Fibroblast of mammary gland (primary cell): ENCODE results near the gene FICD.
A peak's percentile ranks its signal among the peaks of the same experiment; 100 is the strongest.

Experiments
- DNase-seq: peaks from one replicate; pipeline ENCODE4 v3.0.0-alpha.2; 2010; ENCODE audit warnings: low read depth
- H3K4me3 ChIP-seq: 2 replicates; pipeline ENCODE4 v1.5.1; 2011; ENCODE audit warnings: low read depth, mild to moderate bottlenecking, low read length, moderate library complexity; ENCODE audit not compliant: control insufficient read depth
- TF ChIP-seq, protein P1 (sequence below): conservative IDR thresholded peaks from 2 replicates; pipeline ENCODE4 v1.5.1; 2011; ENCODE audit warnings: low read depth, low read length, inconsistent platforms; ENCODE audit not compliant: control insufficient read depth, insufficient read depth

Gene FICD

DNA sequence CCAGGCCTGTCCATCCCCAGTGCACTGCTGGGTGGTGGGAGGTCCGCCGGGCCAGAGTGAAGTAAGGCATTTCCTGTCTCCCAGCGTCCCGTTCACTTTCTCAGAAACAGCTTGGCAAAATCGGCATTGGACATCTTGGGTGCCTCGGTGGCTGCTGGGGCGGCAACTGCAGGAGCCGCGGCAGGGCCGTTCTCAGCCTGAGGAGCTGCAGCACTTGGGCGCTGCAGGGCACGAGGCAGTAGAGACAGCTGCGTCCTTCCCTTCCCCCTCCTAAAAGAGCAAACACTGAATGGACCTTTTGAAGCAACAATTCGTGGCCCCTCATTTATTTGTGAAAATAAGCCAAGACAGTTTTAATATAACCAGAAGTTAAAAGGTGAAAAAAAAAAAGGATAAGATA lies 8.3 kb downstream of the FICD start:
- TF ChIP-seq, protein P1, sequence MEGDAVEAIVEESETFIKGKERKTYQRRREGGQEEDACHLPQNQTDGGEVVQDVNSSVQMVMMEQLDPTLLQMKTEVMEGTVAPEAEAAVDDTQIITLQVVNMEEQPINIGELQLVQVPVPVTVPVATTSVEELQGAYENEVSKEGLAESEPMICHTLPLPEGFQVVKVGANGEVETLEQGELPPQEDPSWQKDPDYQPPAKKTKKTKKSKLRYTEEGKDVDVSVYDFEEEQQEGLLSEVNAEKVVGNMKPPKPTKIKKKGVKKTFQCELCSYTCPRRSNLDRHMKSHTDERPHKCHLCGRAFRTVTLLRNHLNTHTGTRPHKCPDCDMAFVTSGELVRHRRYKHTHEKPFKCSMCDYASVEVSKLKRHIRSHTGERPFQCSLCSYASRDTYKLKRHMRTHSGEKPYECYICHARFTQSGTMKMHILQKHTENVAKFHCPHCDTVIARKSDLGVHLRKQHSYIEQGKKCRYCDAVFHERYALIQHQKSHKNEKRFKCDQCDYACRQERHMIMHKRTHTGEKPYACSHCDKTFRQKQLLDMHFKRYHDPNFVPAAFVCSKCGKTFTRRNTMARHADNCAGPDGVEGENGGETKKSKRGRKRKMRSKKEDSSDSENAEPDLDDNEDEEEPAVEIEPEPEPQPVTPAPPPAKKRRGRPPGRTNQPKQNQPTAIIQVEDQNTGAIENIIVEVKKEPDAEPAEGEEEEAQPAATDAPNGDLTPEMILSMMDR: no peak
- DNase-seq: no peak
- no peak overlapping the region for H3K4me3 ChIP-seq

DNA sequence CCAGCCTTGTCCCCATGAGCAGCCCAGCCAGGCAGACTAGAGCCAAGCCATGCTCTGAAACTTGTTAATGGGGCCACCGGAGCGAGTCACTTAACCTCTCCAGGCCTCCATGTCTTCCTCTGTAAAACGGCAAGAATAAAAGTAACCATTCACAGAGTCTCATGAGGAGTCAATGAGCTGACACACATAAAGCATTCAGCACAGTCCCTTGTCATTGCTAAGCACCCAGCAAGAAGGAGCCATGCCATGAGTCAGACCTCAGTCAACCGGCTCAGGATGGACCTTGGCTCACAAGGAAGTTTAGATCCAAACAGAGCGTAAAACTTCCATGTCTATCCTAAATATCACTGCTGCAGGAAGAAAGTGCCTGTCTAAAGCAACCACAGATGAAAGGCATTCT lies 10.6 kb downstream of the FICD start:
- TF ChIP-seq, protein P1: no peak
- DNase-seq: peak; percentile 75
- H3K4me3 ChIP-seq: no peak overlapping the region

DNA sequence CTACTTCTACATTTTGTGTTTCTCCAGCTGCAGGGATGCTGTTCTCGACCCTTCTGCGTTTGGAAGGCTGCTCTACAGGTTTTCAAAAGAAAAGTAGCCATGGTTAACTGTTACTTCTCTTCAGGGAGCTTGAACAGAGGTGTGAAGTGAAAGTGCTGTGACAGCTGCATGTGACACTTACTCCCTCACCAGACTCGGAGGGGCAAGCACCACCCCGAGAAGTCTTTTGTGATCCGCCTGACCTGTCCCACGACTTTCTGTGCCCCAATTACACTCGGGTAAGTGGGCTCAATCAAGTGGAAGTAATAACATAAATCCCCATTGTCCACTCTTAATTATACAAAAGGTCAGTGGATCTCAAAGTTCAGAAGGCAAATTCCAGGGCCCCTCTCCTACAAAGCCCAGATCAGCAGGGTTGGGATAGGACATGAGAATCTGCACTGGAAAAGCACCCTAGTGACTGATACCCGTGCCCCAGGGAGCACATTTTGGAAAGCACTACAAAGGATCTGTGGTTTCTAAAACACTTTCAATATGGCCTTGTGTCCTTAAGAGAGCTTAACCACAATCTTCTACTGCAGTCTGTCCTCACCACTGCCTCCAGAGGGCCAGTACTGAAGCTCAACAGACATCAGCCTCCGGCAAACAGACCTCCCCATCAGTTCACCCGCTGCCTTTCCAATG lies 11.5 kb downstream of the FICD start:
- DNase-seq: peak; percentile 44
- H3K4me3 ChIP-seq: no peak overlapping the region
- TF ChIP-seq, protein P1: peak; percentile 8

DNA sequence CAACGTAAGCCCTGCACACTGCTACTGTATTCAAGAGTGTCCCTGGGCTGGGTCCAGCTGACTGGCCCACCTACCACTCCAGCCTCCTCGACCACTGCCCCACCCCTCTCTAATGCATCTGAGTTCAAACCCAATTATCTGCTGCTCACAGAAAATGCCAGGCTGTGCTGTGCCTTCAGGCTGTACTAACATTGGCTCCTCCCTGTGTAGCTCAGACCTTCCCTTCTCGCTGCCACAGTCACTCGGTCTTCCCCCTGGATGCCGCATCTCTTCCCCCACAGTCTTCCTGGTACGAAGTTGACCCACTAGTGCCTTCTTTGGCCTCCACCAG lies 12.1 kb downstream of the FICD start:
- TF ChIP-seq, protein P1: no peak
- no peak overlapping the region for H3K4me3 ChIP-seq

DNA sequence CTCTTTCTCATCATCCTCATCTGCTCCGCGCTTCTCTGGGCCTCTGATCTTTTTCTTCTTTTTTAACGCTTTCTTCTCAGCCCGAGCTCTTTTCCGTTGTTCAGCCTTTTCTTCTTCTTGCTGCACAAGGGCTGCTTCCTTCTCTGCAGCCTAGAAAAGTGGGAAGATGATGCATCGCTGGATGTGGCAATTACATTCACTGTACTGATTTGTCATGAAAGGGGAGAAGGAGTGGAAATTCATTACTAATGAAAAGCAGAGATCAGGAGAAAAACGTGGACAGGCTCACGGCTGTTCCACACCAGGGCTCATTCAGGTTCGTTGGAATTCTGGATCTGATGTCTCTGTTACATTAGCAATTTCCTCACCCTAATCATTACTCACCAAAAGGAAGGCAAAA lies 15.1 kb downstream of the FICD start:
- TF ChIP-seq, protein P1: no peak
- peak; percentile 26 for DNase-seq
- no peak overlapping the region for H3K4me3 ChIP-seq

More for the DNA sequence above, 12.1 kb downstream of the FICD start:
- DNase-seq: no peak

DNA sequence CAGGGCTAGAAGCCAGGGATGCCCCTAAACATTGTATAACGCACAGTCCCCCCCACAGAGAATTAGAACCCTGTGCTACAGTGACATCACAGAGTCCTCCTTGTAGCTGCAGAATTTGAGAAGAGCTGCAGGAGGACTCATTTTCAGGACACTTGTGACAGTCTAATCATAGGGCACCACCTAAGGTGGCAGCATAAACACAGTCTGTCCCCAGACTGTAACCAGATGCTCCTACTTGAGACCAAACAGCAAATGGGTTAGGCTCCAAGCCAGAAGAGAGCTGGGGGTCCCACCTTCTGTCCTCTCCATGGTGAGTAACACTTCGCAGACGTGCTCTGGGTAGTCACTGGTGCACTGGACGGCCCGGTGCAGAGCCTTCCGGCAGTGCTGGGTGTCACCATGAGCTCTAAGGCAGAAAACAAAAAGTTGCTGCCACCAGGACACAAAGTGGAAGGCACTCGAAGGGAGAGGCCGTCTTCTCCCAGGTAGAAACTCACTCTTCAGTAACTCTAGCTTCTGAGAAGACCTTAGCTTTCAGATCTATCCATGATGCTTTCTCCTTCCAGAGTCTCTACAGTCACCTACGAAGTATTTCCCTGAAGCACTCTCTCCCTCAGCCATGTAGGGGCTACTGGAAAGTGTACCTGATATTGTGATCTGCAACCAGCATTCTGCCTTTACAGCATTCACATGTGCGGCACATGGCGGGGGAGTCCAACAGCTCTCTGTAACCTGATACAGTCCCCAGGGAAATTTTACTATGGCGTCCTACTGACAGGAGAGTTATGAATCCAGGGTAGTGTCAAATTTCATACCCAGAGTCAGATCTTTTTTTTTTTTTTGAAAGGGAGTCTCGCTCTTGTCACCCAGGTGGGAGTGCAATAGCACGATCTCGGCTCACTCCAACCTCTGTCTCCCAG lies 17.1 kb downstream of the FICD start:
- no peak for DNase-seq
- H3K4me3 ChIP-seq: no peak overlapping the region
- TF ChIP-seq, protein P1: no peak
